BE2C (cell line): ENCODE results near the gene TARS3.

ENCODE experiments used
- DNase-seq: peaks from one replicate; pipeline ENCODE4 v3.0.0-alpha.2; 2020
- H3K27me3 ChIP-seq: fragments of 250-450 bp; sonication (Bioruptor Pico); 2 replicates; pipeline ENCODE4 v1.5.1; 2020; ENCODE audit warnings: mild to moderate bottlenecking
- H3K36me3 ChIP-seq: fragments of 250-450 bp; sonication (Bioruptor Pico); 2 replicates; pipeline ENCODE4 v1.5.1; 2020; ENCODE audit warnings: mild to moderate bottlenecking
- H3K4me1 ChIP-seq: fragments of 250-450 bp; sonication (Bioruptor Pico); 2 replicates; pipeline ENCODE4 v1.5.1; 2020
- H3K4me3 ChIP-seq: 2 replicates; pipeline ENCODE4 v1.5.1; 2011; ENCODE audit warnings: low read depth, low read length
- H3K9me3 ChIP-seq: fragments of 250-450 bp; sonication (Bioruptor Pico); 2 replicates; pipeline ENCODE4 v1.5.1; 2020
- CTCF ChIP-seq: IDR thresholded peaks from 2 replicates; pipeline ENCODE4 v1.5.1; 2012; ENCODE audit warnings: mild to moderate bottlenecking, low read depth, low read length

TARS3 gene

GRCh38 chr15:101604124-101604874 lies 120.0 kb downstream of the TARS3 start:
- H3K4me3 ChIP-seq: no peak overlapping the region
- H3K4me1 ChIP-seq: no peaks in the 10 kb centered on the region
- H3K36me3 ChIP-seq: no peaks in the 10 kb centered on the region
- DNase-seq: no peak
- H3K27me3 ChIP-seq: no peaks in the 10 kb centered on the region
- TF ChIP-seq CTCF: no peak
- no peaks in the 10 kb centered on the region for H3K9me3 ChIP-seq
